PC-9 (cell line): ENCODE results near the gene PDZD7. TPM values are rescaled to one million over a fixed set of nuclear protein-coding genes. Genes with fewer than 3 reads are reported as not detected.

Experiments
- BruUV-seq: library from RNA; stranded (reverse); fragments of 400-500 nt; replicated peaks from 2 replicates; lab custom pipeline; 2021; lab: Mats Ljungman, UMichigan
- CTCF ChIA-PET: fragments of 300-600 bp; sonication (Branson Sonifier 250); formaldehyde crosslinking; loops from one replicate; lab custom pipeline; 2022; ENCODE audit warnings: antibody characterized with exemption; lab: Charles Lee
- POLR2A ChIA-PET: fragments of 300-600 bp; sonication (Branson Sonifier 250); formaldehyde crosslinking; loops from one replicate; lab custom pipeline; 2022; ENCODE audit warnings: antibody characterized with exemption; ENCODE audit not compliant: unreplicated experiment; lab: Charles Lee
- DNase-seq, 2 experiments: peaks; one replicate each; pipeline versions ENCODE4 v3.0.0 to v3.0.0-alpha.2; 2015 to 2022; ENCODE audit warnings: mixed read lengths in 1 of 2
- H2AFZ ChIP-seq: fragments of 200-600 bp; sonication (generic); 2 replicates; pipeline ENCODE4 v1.8.1; 2017; ENCODE audit warnings: antibody characterized with exemption
- H3F3A ChIP-seq: fragments of 200-600 bp; sonication (generic); 2 replicates; pipeline ENCODE4 v1.8.1; 2017; ENCODE audit warnings: antibody characterized with exemption, mild to moderate bottlenecking, low read depth; ENCODE audit not compliant: insufficient read depth
- H3K27ac ChIP-seq: fragments of 200-600 bp; sonication (generic); 2 replicates; pipeline ENCODE4 v1.6.1; 2016; ENCODE audit warnings: mixed run types
- H3K27me3 ChIP-seq: fragments of 200-600 bp; sonication (generic); 2 replicates; pipeline ENCODE4 v1.6.1; 2016; ENCODE audit warnings: low read depth, mixed run types; ENCODE audit not compliant: insufficient read depth
- H3K36me3 ChIP-seq: fragments of 200-600 bp; sonication (generic); 2 replicates; pipeline ENCODE4 v1.6.1; 2016; ENCODE audit warnings: low read depth, mixed run types
- H3K4me1 ChIP-seq: fragments of 200-600 bp; sonication (generic); replicated peaks from 2 replicates; pipeline ENCODE4 v1.6.1; 2016; ENCODE audit warnings: mixed run types; ENCODE audit not compliant: insufficient read depth
- H3K4me2 ChIP-seq: fragments of 200-600 bp; sonication (generic); 2 replicates; pipeline ENCODE4 v1.6.1; 2017; ENCODE audit warnings: mixed run types
- H3K4me3 ChIP-seq: fragments of 200-600 bp; sonication (generic); 2 replicates; pipeline ENCODE4 v1.6.1; 2016; ENCODE audit warnings: mixed run types
- H3K79me2 ChIP-seq: fragments of 200-600 bp; sonication (generic); 2 replicates; pipeline ENCODE4 v1.6.1; 2017; ENCODE audit warnings: low read depth, mixed run types
- H3K9me2 ChIP-seq: fragments of 200-600 bp; sonication (generic); 2 replicates; pipeline ENCODE4 v1.8.1; 2017; ENCODE audit warnings: mild to moderate bottlenecking; ENCODE audit not compliant: insufficient read depth
- H3K9me3 ChIP-seq: fragments of 200-600 bp; sonication (generic); 2 replicates; pipeline ENCODE4 v1.8.1; 2016; ENCODE audit warnings: low read depth; ENCODE audit not compliant: insufficient read depth
- H4K20me1 ChIP-seq: fragments of 200-600 bp; sonication (generic); 2 replicates; pipeline ENCODE4 v1.8.1; 2017; ENCODE audit not compliant: insufficient read depth
- EZH2 ChIP-seq: fragments of 200-600 bp; sonication (generic); IDR thresholded peaks from 2 replicates; pipeline ENCODE4 v1.8.0; 2017; ENCODE audit warnings: antibody characterized with exemption, low read depth
- intact Hi-C: fragments of 100-400 bp; cut with micrococcal nuclease; formaldehyde crosslinking; loops from one replicate; pipeline ENCODE4 v1.10.0; 2022; ENCODE audit not compliant: unreplicated experiment
- total RNA-seq: library from RNA; stranded (reverse); gene quantifications from 2 replicates; pipeline ENCODE4 v1.2.3, GENCODE V29; 2021
- TF ChIP-seq, protein P1 (sequence below): fragments of 200-600 bp; sonication (generic); conservative IDR thresholded peaks from 2 replicates; pipeline ENCODE4 v1.6.1; 2017; ENCODE audit warnings: mixed run types, antibody characterized with exemption, mild to moderate bottlenecking, moderate library complexity

Gene PDZD7
- total RNA-seq, 1 experiment from 2014 or later: 2.8 TPM

DNA sequence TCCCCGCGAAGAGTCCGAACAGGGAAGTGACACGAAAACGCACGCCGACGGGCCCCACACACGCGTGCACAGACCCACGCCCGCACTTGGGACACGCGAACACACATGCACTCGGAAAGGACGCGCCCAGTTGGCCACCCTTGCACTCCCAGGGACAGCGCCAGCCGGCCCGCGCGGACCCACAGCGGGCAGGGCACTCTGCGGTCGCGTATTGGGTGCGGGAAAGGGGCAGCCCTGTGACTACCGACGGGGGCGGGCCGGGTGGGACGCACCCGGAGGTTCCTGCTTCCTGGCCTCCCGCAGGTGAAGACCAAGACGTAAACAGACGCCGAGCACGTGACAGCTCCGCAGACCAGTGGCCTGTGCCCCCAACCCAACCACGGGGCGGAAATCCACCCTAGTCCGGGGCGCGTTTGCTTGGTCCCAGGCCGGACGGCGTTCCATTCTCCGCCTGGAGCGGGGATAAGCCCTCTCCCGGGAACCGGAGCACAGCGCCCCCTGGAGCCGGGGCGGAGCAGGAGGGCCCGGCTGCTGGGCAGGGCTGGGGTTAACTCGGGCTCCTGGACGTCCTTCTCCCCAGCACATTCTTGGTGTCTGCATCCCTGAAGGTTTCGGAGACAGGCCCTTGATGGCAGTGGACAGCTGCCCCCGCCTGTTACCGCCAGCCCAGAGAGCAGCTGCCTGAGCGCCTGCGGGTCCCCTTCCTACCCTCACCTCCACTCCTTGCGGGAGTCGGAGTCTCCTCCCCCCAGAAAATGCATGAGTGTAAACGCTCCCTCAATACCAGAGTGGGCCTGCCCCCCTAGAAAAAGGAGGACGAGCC, 33.4 kb downstream of the PDZD7 start:
- POLR2A ChIA-PET: interaction anchor here (0.6 to 1.0 kb wide), 2 partner anchors 14 to 33 kb away, joined by 3 to 9 read pairs; partner anchors contain the start of genes PDZD7 and SFXN3

DNA sequence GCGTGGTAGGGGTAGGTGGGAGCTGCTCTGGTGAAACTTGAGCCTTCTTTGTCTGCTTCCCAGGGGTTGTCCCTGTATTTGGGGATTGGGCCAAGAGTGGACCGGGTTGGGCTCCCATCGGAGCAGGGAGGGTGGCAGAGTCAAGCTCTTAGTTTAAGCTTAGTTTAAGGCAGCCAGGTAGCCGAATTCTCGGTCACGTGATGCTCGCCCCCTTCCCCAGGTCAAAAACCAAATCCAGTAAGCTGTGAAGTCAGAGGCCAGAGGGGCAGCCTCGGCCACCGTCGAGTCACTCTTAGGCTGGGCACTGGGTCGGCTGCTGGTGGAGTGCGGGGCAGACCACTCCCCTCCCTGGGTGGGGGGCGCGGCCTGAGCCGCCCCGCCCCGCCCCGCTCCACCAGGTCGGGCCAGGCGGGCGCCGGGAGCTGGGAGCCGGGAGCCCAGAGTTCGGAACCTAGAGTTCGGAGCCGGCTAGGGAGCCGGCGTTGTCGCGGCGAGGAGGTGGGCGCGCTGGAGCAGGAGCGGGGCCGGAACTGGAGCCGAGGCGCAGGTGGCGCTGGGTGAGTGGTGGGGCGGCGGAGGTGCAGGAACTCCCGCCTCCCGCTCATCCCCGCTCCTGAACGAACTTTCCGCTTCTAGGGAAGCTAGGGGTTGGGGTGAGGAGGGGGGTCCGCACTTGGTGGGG, 34.1 kb downstream of the PDZD7 start:
- Histone ChIP-seq H3K36me3 (no peaks in the 10 kb centered on the region), H2AFZ (peak overlapping the region; percentile 96), H3K9me2 (no peaks in the 10 kb centered on the region), H3K79me2 (0 out of 2 replicates have a peak, but pooled peaks cover 5% of the 10 kb centered on the region), H4K20me1 (no peaks in the 10 kb centered on the region; the same call in 1 of the 2 replicates), H3K4me1 (peaks cover 11% of the 10 kb centered on the region), H3K4me2 (peak overlapping the region; percentile 93), H3K27ac (no peak overlapping the region), H3F3A (peaks cover 17% of the 10 kb centered on the region; the same call in 1 of the 2 replicates), H3K9me3 (no peaks in the 10 kb centered on the region), H3K4me3 (peak overlapping the region; percentile 76), H3K27me3 (no peaks in the 10 kb centered on the region)
- no TSS peak for BruUV-seq
- CTCF ChIA-PET: interaction anchor here (0.7 to 1.1 kb wide), 2 partner anchors 10 to 12 kb away, joined by 3 to 4 read pairs; no protein-coding TSS in a partner anchor
- TF ChIP-seq, protein P1, sequence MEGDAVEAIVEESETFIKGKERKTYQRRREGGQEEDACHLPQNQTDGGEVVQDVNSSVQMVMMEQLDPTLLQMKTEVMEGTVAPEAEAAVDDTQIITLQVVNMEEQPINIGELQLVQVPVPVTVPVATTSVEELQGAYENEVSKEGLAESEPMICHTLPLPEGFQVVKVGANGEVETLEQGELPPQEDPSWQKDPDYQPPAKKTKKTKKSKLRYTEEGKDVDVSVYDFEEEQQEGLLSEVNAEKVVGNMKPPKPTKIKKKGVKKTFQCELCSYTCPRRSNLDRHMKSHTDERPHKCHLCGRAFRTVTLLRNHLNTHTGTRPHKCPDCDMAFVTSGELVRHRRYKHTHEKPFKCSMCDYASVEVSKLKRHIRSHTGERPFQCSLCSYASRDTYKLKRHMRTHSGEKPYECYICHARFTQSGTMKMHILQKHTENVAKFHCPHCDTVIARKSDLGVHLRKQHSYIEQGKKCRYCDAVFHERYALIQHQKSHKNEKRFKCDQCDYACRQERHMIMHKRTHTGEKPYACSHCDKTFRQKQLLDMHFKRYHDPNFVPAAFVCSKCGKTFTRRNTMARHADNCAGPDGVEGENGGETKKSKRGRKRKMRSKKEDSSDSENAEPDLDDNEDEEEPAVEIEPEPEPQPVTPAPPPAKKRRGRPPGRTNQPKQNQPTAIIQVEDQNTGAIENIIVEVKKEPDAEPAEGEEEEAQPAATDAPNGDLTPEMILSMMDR: no peak
- TF ChIP-seq EZH2: no peak
- peak in 1 of 2 experiments; percentile 53 for DNase-seq
- intact Hi-C loops: loop anchor here (2.0 kb wide), 1 partner anchor 66 kb away; no protein-coding TSS in a partner anchor
- POLR2A ChIA-PET: interaction anchor here (0.6 kb wide), 1 partner anchor 34 kb away, joined by 3 read pairs; the partner anchor contains the start of genes PDZD7 and SFXN3

More for the DNA sequence above, 33.4 kb downstream of the PDZD7 start:
- Histone ChIP-seq H3K27me3 (no peaks in the 10 kb centered on the region), H3F3A (peaks cover 17% of the 10 kb centered on the region; the same call in 1 of the 2 replicates), H3K4me2 (peak overlapping the region; percentile 93), H3K27ac (0 out of 2 replicates have a peak overlapping the region, but pooled peaks have one; percentile 0), H3K4me3 (peak overlapping the region; percentile 76), H3K9me2 (no peaks in the 10 kb centered on the region), H2AFZ (peak overlapping the region; percentile 96), H3K79me2 (0 out of 2 replicates have a peak, but pooled peaks cover 5% of the 10 kb centered on the region), H3K36me3 (no peaks in the 10 kb centered on the region), H3K9me3 (no peaks in the 10 kb centered on the region), H3K4me1 (peaks cover 11% of the 10 kb centered on the region), H4K20me1 (no peaks in the 10 kb centered on the region; the same call in 1 of the 2 replicates)
- peak; percentile 55 to 80 for DNase-seq
- no peak for TF ChIP-seq EZH2
- TF ChIP-seq, protein P1: peak; percentile 84
- BruUV-seq: no TSS peak
- intact Hi-C loops: loop anchor here (2.0 kb wide), 1 partner anchor 65 kb away; no protein-coding TSS in a partner anchor
- CTCF ChIA-PET: interaction anchor here (0.6 to 1.5 kb wide), 5 partner anchors 13 to 620 kb away, joined by 4 to 13 read pairs (median 6); no protein-coding TSS in a partner anchor

DNA sequence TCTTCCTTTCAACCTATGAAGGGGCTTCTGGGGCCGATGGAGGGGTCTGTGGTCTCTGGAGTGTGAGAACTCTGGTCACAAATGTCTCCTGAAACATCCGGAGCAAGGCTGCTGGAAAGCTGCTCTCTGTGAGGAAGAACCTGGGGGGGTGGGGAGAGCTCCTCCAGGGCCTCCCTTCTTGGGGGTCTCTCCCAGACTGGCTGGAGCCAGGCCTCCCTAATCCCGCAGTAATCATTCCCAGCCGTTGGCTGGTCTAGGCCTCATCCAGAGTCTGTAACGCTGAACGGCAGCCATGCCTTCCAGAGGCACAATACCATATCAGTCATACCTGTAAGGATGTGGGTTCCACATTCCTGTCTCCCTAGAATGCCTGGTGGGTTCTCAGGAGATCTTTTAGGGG, 35.7 kb downstream of the PDZD7 start:
- intact Hi-C loops: no loop called here
- POLR2A ChIA-PET: no interaction called here
- peaks cover 11% of the 10 kb centered on the region for H3K4me1 ChIP-seq
- no peak overlapping the region for H3K4me3 ChIP-seq
- DNase-seq: no peak
- TF ChIP-seq EZH2: no peak
- TF ChIP-seq, protein P1: no peak
- CTCF ChIA-PET: no interaction called here
- H4K20me1 ChIP-seq: no peaks in the 10 kb centered on the region
- no peaks in the 10 kb centered on the region for H3K9me2 ChIP-seq
- no peaks in the 10 kb centered on the region for H3K27me3 ChIP-seq
- BruUV-seq: no TSS peak
- H3K9me3 ChIP-seq: no peaks in the 10 kb centered on the region
- no peaks in the 10 kb centered on the region for H3K36me3 ChIP-seq
- no peak overlapping the region for H3K27ac ChIP-seq
- H3K4me2 ChIP-seq: no peak overlapping the region
- 0 out of 2 replicates have a peak, but pooled peaks cover 6% of the 10 kb centered on the region for H3K79me2 ChIP-seq
- H3F3A ChIP-seq: peaks cover 20% of the 10 kb centered on the region; the same call in 1 of the 2 replicates
- no peak overlapping the region for H2AFZ ChIP-seq
